Astrocyte (in vitro differentiated cells and primary cell): ENCODE data around the gene VWA5B2. TPM values are rescaled to one million over a fixed set of nuclear protein-coding genes. Genes with fewer than 3 reads are reported as not detected.

Experiments
- DNase-seq: peaks from one replicate; pipeline ENCODE4 v3.0.0-alpha.2; 2010; ENCODE audit warnings: low read depth
- FAIRE-seq: peaks from 2 replicates; lab custom pipeline; 2011; peaks lifted over from hg19 to GRCh38; lab: Jason Lieb, UNC
- H2AFZ ChIP-seq: 2 replicates; pipeline ENCODE4 v1.6.0; 2012; ENCODE audit warnings: low read depth, low read length, inconsistent platforms
- H3K27ac ChIP-seq: 2 replicates; pipeline ENCODE4 v1.5.1; 2011; ENCODE audit warnings: low read depth, low read length, inconsistent platforms
- H3K27me3 ChIP-seq: 2 replicates; pipeline ENCODE4 v1.6.0; 2011; ENCODE audit warnings: low read length, inconsistent platforms; ENCODE audit not compliant: insufficient read depth
- H3K36me3 ChIP-seq: 2 replicates; pipeline ENCODE4 v1.5.1; 2011; ENCODE audit warnings: low read length, inconsistent platforms; ENCODE audit not compliant: insufficient read depth
- H3K4me1 ChIP-seq: 2 replicates; pipeline ENCODE4 v1.5.1; 2011; ENCODE audit warnings: low read length, inconsistent platforms; ENCODE audit not compliant: insufficient read depth
- H3K4me2 ChIP-seq: 2 replicates; pipeline ENCODE4 v1.6.0; 2012; ENCODE audit warnings: low read length, inconsistent platforms
- H3K4me3 ChIP-seq: 2 replicates; pipeline ENCODE4 v1.5.1; 2011; ENCODE audit warnings: low read depth, mild to moderate bottlenecking, low read length, inconsistent platforms; ENCODE audit not compliant: insufficient read depth
- H3K79me2 ChIP-seq: 2 replicates; pipeline ENCODE4 v1.6.0; 2012; ENCODE audit warnings: mild to moderate bottlenecking, low read length, inconsistent platforms; ENCODE audit not compliant: insufficient read depth
- H3K9ac ChIP-seq: 2 replicates; pipeline ENCODE4 v1.6.0; 2012; ENCODE audit warnings: mild to moderate bottlenecking, low read length, inconsistent platforms
- H3K9me3 ChIP-seq: 2 replicates; pipeline ENCODE4 v1.5.1; 2012; ENCODE audit warnings: low read depth, mild to moderate bottlenecking, low read length, inconsistent platforms; ENCODE audit not compliant: insufficient read depth
- H4K20me1 ChIP-seq: 2 replicates; pipeline ENCODE4 v1.6.0; 2012; ENCODE audit warnings: low read length, inconsistent platforms; ENCODE audit not compliant: insufficient read depth
- H3K27ac Mint-ChIP-seq: one replicate; pipeline ENCODE4 v1.8.0; 2021; ENCODE audit warnings: mild to moderate bottlenecking, mixed read lengths; ENCODE audit not compliant: unreplicated experiment
- H3K27me3 Mint-ChIP-seq: one replicate; pipeline ENCODE4 v1.8.0; 2021; ENCODE audit warnings: low read depth, mixed read lengths; ENCODE audit not compliant: unreplicated experiment
- H3K36me3 Mint-ChIP-seq: one replicate; pipeline ENCODE4 v1.8.0; 2021; ENCODE audit warnings: low read depth, mixed read lengths; ENCODE audit not compliant: unreplicated experiment
- H3K4me1 Mint-ChIP-seq: one replicate; pipeline ENCODE4 v1.8.0; 2021; ENCODE audit warnings: low read depth, mixed read lengths; ENCODE audit not compliant: unreplicated experiment
- H3K4me3 Mint-ChIP-seq: one replicate; pipeline ENCODE4 v1.8.0; 2021; ENCODE audit warnings: mild to moderate bottlenecking, moderate library complexity, mixed read lengths; ENCODE audit not compliant: unreplicated experiment
- H3K9me3 Mint-ChIP-seq: one replicate; pipeline ENCODE4 v1.8.0; 2021; ENCODE audit warnings: mild to moderate bottlenecking, mixed read lengths; ENCODE audit not compliant: unreplicated experiment
- CTCF ChIP-seq: IDR thresholded peaks from 2 replicates; pipeline ENCODE4 v1.5.1; 2011; ENCODE audit warnings: low read depth, mild to moderate bottlenecking, inconsistent platforms, low read length, moderate library complexity; ENCODE audit not compliant: insufficient read depth
- EZH2 ChIP-seq: IDR thresholded peaks from 2 replicates; pipeline ENCODE4 v1.6.1; 2012; ENCODE audit warnings: mild to moderate bottlenecking, low read length, inconsistent platforms; ENCODE audit not compliant: insufficient read depth
- total RNA-seq: library from RNA; stranded (reverse); gene quantifications from 2 replicates; pipeline ENCODE4 v1.2.1, GENCODE V29; 2021

VWA5B2 gene
- total RNA-seq, 1 donor from 2014 or later = 0.23 TPM

- TF ChIP-seq EZH2 (no peak), CTCF (no peak)
- Histone ChIP-seq H3K9ac (no peak overlapping the region), H3K27ac (no peak overlapping the region), H2AFZ (no peak overlapping the region), H3K4me3 (no peak overlapping the region), H3K36me3 (no peaks in the 10 kb centered on the region), H3K27me3 (peaks cover 4% of the 10 kb centered on the region), H3K9me3 (no peaks in the 10 kb centered on the region), H3K79me2 (no peaks in the 10 kb centered on the region), H3K4me2 (no peak overlapping the region), H4K20me1 (peaks cover 30% of the 10 kb centered on the region), H3K4me1 (no peaks in the 10 kb centered on the region)
- H3K27me3 Mint-ChIP-seq = peaks cover 50% of the 10 kb centered on the region
- peaks cover 4% of the 10 kb centered on the region for H3K4me1 Mint-ChIP-seq
- no peaks in the 10 kb centered on the region for H3K9me3 Mint-ChIP-seq
- FAIRE-seq = no peak
- DNase-seq = no peak
- H3K4me3 Mint-ChIP-seq = no peak overlapping the region
- H3K27ac Mint-ChIP-seq = no peak overlapping the region
- H3K36me3 Mint-ChIP-seq = no peaks in the 10 kb centered on the region
These were observed 8.9 kb downstream of the VWA5B2 start for GRCh38 chr3:184238246-184238818.

GRCh38 chr3:184239221-184239620 is 9.8 kb downstream of the VWA5B2 start:
- H3K79me2 ChIP-seq = no peaks in the 10 kb centered on the region
- peaks cover under 1% of the 10 kb centered on the region for H3K4me1 Mint-ChIP-seq
- no peak overlapping the region for H3K4me3 Mint-ChIP-seq
- TF ChIP-seq CTCF (no peak), EZH2 (no peak)
- H4K20me1 ChIP-seq = peaks cover 36% of the 10 kb centered on the region
- H3K36me3 ChIP-seq = peaks cover 2% of the 10 kb centered on the region
- H3K36me3 Mint-ChIP-seq = no peaks in the 10 kb centered on the region
- H3K27me3 Mint-ChIP-seq = peaks cover 45% of the 10 kb centered on the region
- no peaks in the 10 kb centered on the region for H3K9me3 Mint-ChIP-seq
- no peak overlapping the region for H3K9ac ChIP-seq
- peaks cover 4% of the 10 kb centered on the region for H3K27me3 ChIP-seq
- DNase-seq (no peak), FAIRE-seq (no peak)
- H3K4me3 ChIP-seq = no peak overlapping the region
- H3K4me2 ChIP-seq = no peak overlapping the region
- no peak overlapping the region for H3K27ac Mint-ChIP-seq
- no peak overlapping the region for H2AFZ ChIP-seq
- no peaks in the 10 kb centered on the region for H3K4me1 ChIP-seq
- H3K9me3 ChIP-seq = no peaks in the 10 kb centered on the region
- no peak overlapping the region for H3K27ac ChIP-seq

- DNase-seq = no peak
- peaks cover 4% of the 10 kb centered on the region for H3K27me3 ChIP-seq
These were observed 10.3 kb downstream of the VWA5B2 start for GRCh38 chr3:184239708-184240107.

More at GRCh38 chr3:184239708-184240107, 10.3 kb downstream of the VWA5B2 start:
- Histone ChIP-seq H2AFZ (no peak overlapping the region), H3K4me1 (no peaks in the 10 kb centered on the region), H4K20me1 (peaks cover 36% of the 10 kb centered on the region), H3K4me2 (no peak overlapping the region), H3K9ac (no peak overlapping the region), H3K79me2 (no peaks in the 10 kb centered on the region), H3K36me3 (peaks cover 2% of the 10 kb centered on the region), H3K27ac (no peak overlapping the region), H3K4me3 (no peak overlapping the region), H3K9me3 (no peaks in the 10 kb centered on the region)
- no peak for TF ChIP-seq EZH2
- TF ChIP-seq CTCF = no peak
- no peak overlapping the region for H3K27ac Mint-ChIP-seq
- no peak for FAIRE-seq
- H3K9me3 Mint-ChIP-seq = no peaks in the 10 kb centered on the region
- H3K4me1 Mint-ChIP-seq = no peaks in the 10 kb centered on the region
- H3K4me3 Mint-ChIP-seq = no peak overlapping the region
- no peaks in the 10 kb centered on the region for H3K36me3 Mint-ChIP-seq
- peaks cover 40% of the 10 kb centered on the region for H3K27me3 Mint-ChIP-seq
